ENCODE results near the gene KIAA1143. TPM values are rescaled to one million over a fixed set of nuclear protein-coding genes. Genes with fewer than 3 reads are reported as not detected.

Gene KIAA1143
- total RNA-seq, 5 donors from 2014 or later (not counting 1 experiment from before 2014, with no cell fraction given): 28.5 to 32.8 (median 29.9) TPM

- ATAC-seq (replicated peaks in 1 of 4) (no peak), DNase-seq (no peak)
- Mint-ChIP-seq H3K4me1 (peaks cover 6 to 7% (median 7%) of the 10 kb centered on the region in 3 donors), H3K9me3 (peaks cover 22 to 79% (median 57%) of the 10 kb centered on the region in 3 donors), H3K4me3 (no peak overlapping the region), H3K27me3 (no peaks in the 10 kb centered on the region), H3K27ac (no peak overlapping the region), H3K36me3 (peaks cover 53% of the 10 kb centered on the region)
- Histone ChIP-seq H3K27me3 (replicated peaks in 1 of 2; ENCODE audit: control insufficient read depth in 2 of 2, extremely low read depth in 1 of 2, insufficient read depth in 2 of 2, low read length in 1 of 2) (no peaks in the 10 kb centered on the region), H3K4me1 (ENCODE audit: control insufficient read depth in 1 of 2, extremely low read depth in 1 of 2, insufficient read depth in 2 of 2, low read length in 2 of 2) (peaks cover 2% of the 10 kb centered on the region in 2 experiments), H3K9me3 (peaks cover 11% of the 10 kb centered on the region), H3K4me3 (ENCODE audit: control insufficient read depth in 1 of 2, extremely low read depth in 1 of 2, low read length in 1 of 2) (peak overlapping the region in 1 of 2 donors; percentile 36), H3K36me3 (ENCODE audit: control insufficient read depth in 2 of 2, extremely low read depth in 1 of 2, insufficient read depth in 1 of 2, low read length in 1 of 2) (peaks cover 0 to 16% of the 10 kb centered on the region in 2 donors), H3K27ac (ENCODE audit: low read length) (no peak overlapping the region)
- ChIA-PET POLR2A (no interaction called here), CTCF (no interaction called here)
- no CpG with 5 or more reads among the region's 3 CpGs for WGBS (ENCODE audit: insufficient coverage)
These were observed 26.7 kb downstream of the KIAA1143 start for GRCh38 chr3:44734646-44735168.

- peak within 1 kb of the TSS; percentile 74 to 81 for H3K27ac Mint-ChIP-seq
- Histone ChIP-seq H3K27ac (ENCODE audit: low read length) (no peak within 1 kb of the TSS), H3K4me3 (ENCODE audit: control insufficient read depth in 1 of 2, extremely low read depth in 1 of 2, low read length in 1 of 2) (peak within 1 kb of the TSS; percentile 68 to 90), H3K4me1 (ENCODE audit: control insufficient read depth in 1 of 2, extremely low read depth in 1 of 2, insufficient read depth in 2 of 2, low read length in 2 of 2) (peaks cover 2 to 11% of the 10 kb centered on the region in 2 experiments), H3K36me3 (ENCODE audit: control insufficient read depth in 2 of 2, extremely low read depth in 1 of 2, insufficient read depth in 1 of 2, low read length in 1 of 2) (peaks cover 0 to 16% of the 10 kb centered on the region in 2 donors), H3K9me3 (peaks cover 10% of the 10 kb centered on the region), H3K27me3 (replicated peaks in 1 of 2; ENCODE audit: control insufficient read depth in 2 of 2, extremely low read depth in 1 of 2, insufficient read depth in 2 of 2, low read length in 1 of 2) (no peaks in the 10 kb centered on the region)
- POLR2A ChIA-PET: interaction anchor here in 1 of 2 donors (0.6 kb wide), 1 partner anchor 32 kb away, joined by 3 read pairs; the partner anchor contains the start of genes KIAA1143 and KIF15
- H3K36me3 Mint-ChIP-seq: peaks cover 51% of the 10 kb centered on the region
- 2% methylated on average over 40 of the region's 46 CpGs for WGBS (ENCODE audit: insufficient coverage)
- H3K27me3 Mint-ChIP-seq: no peaks in the 10 kb centered on the region
- ATAC-seq (replicated peaks in 1 of 4) (peak; percentile 94 to 98 (median 96)), DNase-seq (peak; percentile 63 to 90 (median 77))
- CTCF ChIA-PET: interaction anchor here (0.5 to 1.0 kb wide), 2 partner anchors 32 to 324 kb away, joined by 5 to 7 read pairs; partner anchors contain the start of genes KIAA1143 (in 1 of the 2) and KIF15 (in 1 of the 2)
- peaks cover 15 to 16% (median 16%) of the 10 kb centered on the region in 3 donors for H3K4me1 Mint-ChIP-seq
- H3K4me3 Mint-ChIP-seq: peak within 1 kb of the TSS; percentile 88 to 98 (median 91)
- peaks cover 27 to 74% (median 49%) of the 10 kb centered on the region in 3 donors for H3K9me3 Mint-ChIP-seq
These were observed 32.0 kb downstream of the KIAA1143 start, which contains the start of gene ZNF501 for GRCh38 chr3:44729384-44729910. ZNF501 (plus strand) TSS chr3:44729635; CDS start chr3:44734422, 4,787 bp downstream.

- no peak for ATAC-seq (replicated peaks in 1 of 4)
- Histone ChIP-seq H3K27ac (ENCODE audit: low read length) (no peak overlapping the region), H3K27me3 (replicated peaks in 1 of 2; ENCODE audit: control insufficient read depth in 2 of 2, extremely low read depth in 1 of 2, insufficient read depth in 2 of 2, low read length in 1 of 2) (no peaks in the 10 kb centered on the region), H3K9me3 (peaks cover 29% of the 10 kb centered on the region), H3K36me3 (ENCODE audit: control insufficient read depth in 2 of 2, extremely low read depth in 1 of 2, insufficient read depth in 1 of 2, low read length in 1 of 2) (peaks cover 5 to 19% of the 10 kb centered on the region in 2 donors), H3K4me3 (ENCODE audit: control insufficient read depth in 1 of 2, extremely low read depth in 1 of 2, low read length in 1 of 2) (no peak overlapping the region), H3K4me1 (ENCODE audit: control insufficient read depth in 1 of 2, extremely low read depth in 1 of 2, insufficient read depth in 2 of 2, low read length in 2 of 2) (no peaks in the 10 kb centered on the region)
- Mint-ChIP-seq H3K9me3 (peaks cover 22 to 73% (median 56%) of the 10 kb centered on the region in 3 donors), H3K4me1 (no peaks in the 10 kb centered on the region), H3K27me3 (no peaks in the 10 kb centered on the region), H3K4me3 (no peak overlapping the region), H3K36me3 (peaks cover 50% of the 10 kb centered on the region), H3K27ac (no peak overlapping the region)
- no peak for DNase-seq
- no CpG with 5 or more reads among the region's 1 CpG for WGBS (ENCODE audit: insufficient coverage)
- POLR2A ChIA-PET: no interaction called here
- CTCF ChIA-PET: no interaction called here
These were observed 39.4 kb downstream of the KIAA1143 start for GRCh38 chr3:44722103-44722401.

- H3K4me3 ChIP-seq (ENCODE audit: control insufficient read depth in 1 of 2, extremely low read depth in 1 of 2, low read length in 1 of 2): no peak overlapping the region
- no peaks in the 10 kb centered on the region for H3K27me3 ChIP-seq (replicated peaks in 1 of 2; ENCODE audit: control insufficient read depth in 2 of 2, extremely low read depth in 1 of 2, insufficient read depth in 2 of 2, low read length in 1 of 2)
- peaks cover 55% of the 10 kb centered on the region for H3K36me3 Mint-ChIP-seq
- no peaks in the 10 kb centered on the region for H3K27me3 Mint-ChIP-seq
- WGBS (ENCODE audit: insufficient coverage): no CpG with 5 or more reads among the region's 10 CpGs
- CTCF ChIA-PET: no interaction called here
- H3K4me1 ChIP-seq (ENCODE audit: control insufficient read depth in 1 of 2, extremely low read depth in 1 of 2, insufficient read depth in 2 of 2, low read length in 2 of 2): no peaks in the 10 kb centered on the region
- no peak overlapping the region for H3K27ac Mint-ChIP-seq
- no peak overlapping the region for H3K4me3 Mint-ChIP-seq
- H3K9me3 ChIP-seq: peaks cover 29% of the 10 kb centered on the region
- no peaks in the 10 kb centered on the region for H3K4me1 Mint-ChIP-seq
- H3K27ac ChIP-seq (ENCODE audit: low read length): no peak overlapping the region
- H3K36me3 ChIP-seq (ENCODE audit: control insufficient read depth in 2 of 2, extremely low read depth in 1 of 2, insufficient read depth in 1 of 2, low read length in 1 of 2): peaks cover 5 to 19% of the 10 kb centered on the region in 2 donors
- DNase-seq (no peak), ATAC-seq (replicated peaks in 1 of 4) (no peak)
- H3K9me3 Mint-ChIP-seq: peaks cover 22 to 78% (median 60%) of the 10 kb centered on the region in 3 donors
- POLR2A ChIA-PET: no interaction called here
These were observed 40.0 kb downstream of the KIAA1143 start for GRCh38 chr3:44721231-44722102.

- H3K27me3 Mint-ChIP-seq: peaks cover 16 to 27% of the 10 kb centered on the region in 2 donors
- peaks cover 26 to 56% (median 27%) of the 10 kb centered on the region in 3 donors for H3K9me3 Mint-ChIP-seq
- Histone ChIP-seq H3K4me3 (ENCODE audit: control insufficient read depth in 1 of 2, extremely low read depth in 1 of 2, low read length in 1 of 2) (peak within 1 kb of the TSS; percentile 61 to 95), H3K4me1 (ENCODE audit: control insufficient read depth in 1 of 2, extremely low read depth in 1 of 2, insufficient read depth in 2 of 2, low read length in 2 of 2) (peaks cover 0 to 11% of the 10 kb centered on the region in 2 experiments), H3K27me3 (replicated peaks in 1 of 2; ENCODE audit: control insufficient read depth in 2 of 2, extremely low read depth in 1 of 2, insufficient read depth in 2 of 2, low read length in 1 of 2) (peaks cover 0 to 13% of the 10 kb centered on the region in 2 experiments), H3K9me3 (peaks cover 7% of the 10 kb centered on the region), H3K27ac (ENCODE audit: low read length) (peak within 1 kb of the TSS; percentile 11), H3K36me3 (ENCODE audit: control insufficient read depth in 2 of 2, extremely low read depth in 1 of 2, insufficient read depth in 1 of 2, low read length in 1 of 2) (no peaks in the 10 kb centered on the region)
- ChIA-PET CTCF (no interaction called here), POLR2A (interaction anchor here in 1 of 2 donors (0.5 kb wide), 1 partner anchor 87 kb away, joined by 3 read pairs; no protein-coding TSS in a partner anchor)
- H3K4me1 Mint-ChIP-seq: peaks cover 10 to 16% (median 12%) of the 10 kb centered on the region in 3 donors
- whole genome bisulfite sequencing (ENCODE audit: insufficient coverage): 8% methylated on average over 36 of the region's 36 CpGs
- peaks cover 33% of the 10 kb centered on the region for H3K36me3 Mint-ChIP-seq
- peak within 1 kb of the TSS; percentile 83 to 98 (median 89) for H3K4me3 Mint-ChIP-seq
- H3K27ac Mint-ChIP-seq: peak within 1 kb of the TSS; percentile 29 to 79
- DNase-seq: peak; percentile 7 to 73 (median 39)
- ATAC-seq (replicated peaks in 1 of 4): peak; percentile 65 to 92 (median 87)
These were observed 48.9 kb downstream of the KIAA1143 start, which contains the start of gene ZNF502 for GRCh38 chr3:44712455-44713075. ZNF502 (plus strand) TSS chr3:44712660; CDS start chr3:44720262, 7,602 bp downstream.
